ENCODE measurements around the gene CCDC172.
"Not testable (repeated sequence)": the region's sequence is repeated elsewhere in the genome, so short reads cannot be mapped to it uniquely, and the experiment has no call there.

Gene CCDC172

DNA sequence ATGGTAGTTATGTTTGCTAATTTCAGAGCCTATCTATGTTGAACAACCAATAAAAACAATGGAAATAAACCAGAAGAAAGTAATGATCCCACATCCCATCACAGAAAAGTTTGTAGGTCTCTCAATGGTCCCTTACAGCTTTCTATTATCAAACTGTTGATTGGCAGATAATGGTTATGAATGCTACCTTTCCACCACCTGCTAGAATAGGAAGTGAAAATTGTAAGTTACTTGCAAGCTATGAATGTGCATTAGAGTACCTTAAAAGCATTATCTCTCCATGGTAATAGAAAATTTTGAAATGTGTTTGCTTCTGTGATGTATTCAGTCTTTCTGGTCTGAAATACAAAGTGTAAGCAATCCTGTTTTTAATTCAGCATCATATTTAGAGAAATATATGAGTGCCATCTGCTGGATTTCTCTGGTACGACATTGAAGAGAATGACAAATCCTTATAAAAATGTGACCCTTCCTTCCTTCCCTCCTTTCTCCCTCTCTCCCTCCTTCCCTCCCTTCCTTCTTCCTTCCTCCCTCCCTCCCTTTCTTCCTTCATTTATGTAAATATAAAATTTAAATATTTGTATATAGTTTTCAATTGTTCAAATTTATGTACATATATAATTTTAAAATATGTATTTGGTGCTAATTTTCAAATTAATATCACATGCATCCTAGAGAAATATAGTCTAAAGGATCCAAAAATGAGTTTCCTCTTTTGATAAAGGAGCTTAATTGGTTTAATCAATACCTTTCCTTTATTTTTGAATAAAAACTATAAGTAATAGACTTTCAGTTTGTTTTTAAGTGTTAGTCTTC lies 62.0 kb downstream of the CCDC172 start:
- Histone ChIP-seq H3K4me3 (ENCODE audit: insufficient read depth, low read depth, low read length, poor library complexity, severe bottlenecking) (no peak overlapping the region), H3K36me3 (ENCODE audit: control insufficient read depth, insufficient read depth, low read length) (no peaks in the 10 kb centered on the region), H3K9me3 (ENCODE audit: control insufficient read depth, low read length) (no peaks in the 10 kb centered on the region), H3K27me3 (replicated peaks; ENCODE audit: control insufficient read depth, insufficient read depth, low read length, poor library complexity, severe bottlenecking) (no peaks in the 10 kb centered on the region), H3K27ac (ENCODE audit: insufficient read depth, low read length, poor library complexity, severe bottlenecking) (no peak overlapping the region), H3K4me1 (ENCODE audit: control insufficient read depth, insufficient read depth, low read length, poor library complexity, severe bottlenecking) (no peaks in the 10 kb centered on the region)
- DNase-seq = no peak

GRCh38 chr10:116393246-116393831 lies 69.1 kb downstream of the CCDC172 start:
- not testable (repeated sequence) for H3K4me1 ChIP-seq (ENCODE audit: control insufficient read depth, insufficient read depth, low read length, poor library complexity, severe bottlenecking); H3K27me3 ChIP-seq (replicated peaks; ENCODE audit: control insufficient read depth, insufficient read depth, low read length, poor library complexity, severe bottlenecking); H3K4me3 ChIP-seq (ENCODE audit: insufficient read depth, low read depth, low read length, poor library complexity, severe bottlenecking); H3K27ac ChIP-seq (ENCODE audit: insufficient read depth, low read length, poor library complexity, severe bottlenecking); H3K36me3 ChIP-seq (ENCODE audit: control insufficient read depth, insufficient read depth, low read length); DNase-seq; H3K9me3 ChIP-seq (ENCODE audit: control insufficient read depth, low read length)

- H3K9me3 ChIP-seq (ENCODE audit: control insufficient read depth, low read length) = no peaks in the 10 kb centered on the region
- H3K36me3 ChIP-seq (ENCODE audit: control insufficient read depth, insufficient read depth, low read length) = no peaks in the 10 kb centered on the region
- DNase-seq = no peak
- no peak overlapping the region for H3K4me3 ChIP-seq (ENCODE audit: insufficient read depth, low read depth, low read length, poor library complexity, severe bottlenecking)
- no peak overlapping the region for H3K27ac ChIP-seq (ENCODE audit: insufficient read depth, low read length, poor library complexity, severe bottlenecking)
- no peaks in the 10 kb centered on the region for H3K27me3 ChIP-seq (replicated peaks; ENCODE audit: control insufficient read depth, insufficient read depth, low read length, poor library complexity, severe bottlenecking)
- no peaks in the 10 kb centered on the region for H3K4me1 ChIP-seq (ENCODE audit: control insufficient read depth, insufficient read depth, low read length, poor library complexity, severe bottlenecking)
Observed at GRCh38 chr10:116395223-116395985, 71.2 kb downstream of the CCDC172 start.

GRCh38 chr10:116398224-116398623 lies 74.0 kb downstream of the CCDC172 start:
- H3K27ac ChIP-seq (ENCODE audit: insufficient read depth, low read length, poor library complexity, severe bottlenecking) = no peak overlapping the region
- no peak for DNase-seq
- no peaks in the 10 kb centered on the region for H3K9me3 ChIP-seq (ENCODE audit: control insufficient read depth, low read length)
- H3K4me3 ChIP-seq (ENCODE audit: insufficient read depth, low read depth, low read length, poor library complexity, severe bottlenecking) = no peak overlapping the region
- no peaks in the 10 kb centered on the region for H3K4me1 ChIP-seq (ENCODE audit: control insufficient read depth, insufficient read depth, low read length, poor library complexity, severe bottlenecking)
- no peaks in the 10 kb centered on the region for H3K27me3 ChIP-seq (replicated peaks; ENCODE audit: control insufficient read depth, insufficient read depth, low read length, poor library complexity, severe bottlenecking)
- no peaks in the 10 kb centered on the region for H3K36me3 ChIP-seq (ENCODE audit: control insufficient read depth, insufficient read depth, low read length)

DNA sequence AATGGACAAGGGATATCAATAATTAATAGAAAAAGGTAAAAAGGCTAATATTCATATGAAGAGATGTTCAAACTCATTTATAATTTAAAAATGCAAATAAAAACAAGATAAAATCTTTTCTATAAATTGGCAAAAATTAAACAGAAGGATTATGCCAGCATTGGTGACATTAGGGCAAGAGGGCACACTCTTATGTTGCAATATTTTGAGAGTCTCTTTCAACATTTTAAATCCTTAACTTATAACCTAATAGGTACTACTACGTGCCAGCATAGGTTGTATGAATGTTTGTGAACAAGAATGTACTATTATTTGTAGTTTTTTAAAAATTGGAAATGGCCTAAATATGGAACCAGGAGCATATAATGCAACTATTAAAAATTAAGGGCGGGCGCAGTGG lies 78.6 kb downstream of the CCDC172 start:
- Histone ChIP-seq H3K9me3 (ENCODE audit: control insufficient read depth, low read length) (no peaks in the 10 kb centered on the region), H3K4me1 (ENCODE audit: control insufficient read depth, insufficient read depth, low read length, poor library complexity, severe bottlenecking) (no peaks in the 10 kb centered on the region), H3K27me3 (replicated peaks; ENCODE audit: control insufficient read depth, insufficient read depth, low read length, poor library complexity, severe bottlenecking) (no peaks in the 10 kb centered on the region), H3K27ac (ENCODE audit: insufficient read depth, low read length, poor library complexity, severe bottlenecking) (no peak overlapping the region), H3K4me3 (ENCODE audit: insufficient read depth, low read depth, low read length, poor library complexity, severe bottlenecking) (no peak overlapping the region), H3K36me3 (ENCODE audit: control insufficient read depth, insufficient read depth, low read length) (no peaks in the 10 kb centered on the region)
- no peak for DNase-seq

DNA sequence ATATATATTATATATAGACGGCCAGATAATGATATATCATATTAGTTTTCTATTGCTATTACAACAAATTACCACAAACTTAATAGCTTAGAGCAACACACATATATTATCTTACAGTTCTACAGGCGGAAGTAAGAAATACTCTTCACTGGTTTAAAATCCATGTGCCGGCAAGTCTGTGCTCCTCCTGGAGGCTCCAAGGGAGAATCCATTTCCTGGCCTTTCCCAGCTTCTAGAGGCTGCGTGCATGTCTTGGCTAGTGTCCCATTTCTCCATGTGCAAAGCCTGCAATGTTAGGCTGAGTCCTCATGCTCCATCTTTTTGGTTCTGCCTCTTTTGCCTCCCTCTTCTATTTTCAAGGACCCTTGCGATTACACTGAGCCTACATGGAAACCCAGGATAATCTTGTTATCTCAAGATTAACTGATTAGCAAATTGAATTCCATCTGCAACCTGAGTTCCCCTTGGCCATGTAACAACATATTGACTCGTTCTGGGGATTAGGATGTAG lies 79.5 kb downstream of the CCDC172 start:
- H3K4me3 ChIP-seq (ENCODE audit: insufficient read depth, low read depth, low read length, poor library complexity, severe bottlenecking) = no peak overlapping the region
- H3K9me3 ChIP-seq (ENCODE audit: control insufficient read depth, low read length) = no peaks in the 10 kb centered on the region
- H3K36me3 ChIP-seq (ENCODE audit: control insufficient read depth, insufficient read depth, low read length) = no peaks in the 10 kb centered on the region
- H3K27ac ChIP-seq (ENCODE audit: insufficient read depth, low read length, poor library complexity, severe bottlenecking) = no peak overlapping the region
- H3K4me1 ChIP-seq (ENCODE audit: control insufficient read depth, insufficient read depth, low read length, poor library complexity, severe bottlenecking) = no peaks in the 10 kb centered on the region
- no peaks in the 10 kb centered on the region for H3K27me3 ChIP-seq (replicated peaks; ENCODE audit: control insufficient read depth, insufficient read depth, low read length, poor library complexity, severe bottlenecking)
- DNase-seq = no peak

GRCh38 chr10:116408719-116409118 lies 84.5 kb downstream of the CCDC172 start:
- Histone ChIP-seq H3K27me3 (replicated peaks; ENCODE audit: control insufficient read depth, insufficient read depth, low read length, poor library complexity, severe bottlenecking) (no peaks in the 10 kb centered on the region), H3K27ac (ENCODE audit: insufficient read depth, low read length, poor library complexity, severe bottlenecking) (no peak overlapping the region), H3K4me1 (ENCODE audit: control insufficient read depth, insufficient read depth, low read length, poor library complexity, severe bottlenecking) (no peaks in the 10 kb centered on the region), H3K36me3 (ENCODE audit: control insufficient read depth, insufficient read depth, low read length) (no peaks in the 10 kb centered on the region), H3K9me3 (ENCODE audit: control insufficient read depth, low read length) (no peaks in the 10 kb centered on the region), H3K4me3 (ENCODE audit: insufficient read depth, low read depth, low read length, poor library complexity, severe bottlenecking) (no peak overlapping the region)
- no peak for DNase-seq

DNA sequence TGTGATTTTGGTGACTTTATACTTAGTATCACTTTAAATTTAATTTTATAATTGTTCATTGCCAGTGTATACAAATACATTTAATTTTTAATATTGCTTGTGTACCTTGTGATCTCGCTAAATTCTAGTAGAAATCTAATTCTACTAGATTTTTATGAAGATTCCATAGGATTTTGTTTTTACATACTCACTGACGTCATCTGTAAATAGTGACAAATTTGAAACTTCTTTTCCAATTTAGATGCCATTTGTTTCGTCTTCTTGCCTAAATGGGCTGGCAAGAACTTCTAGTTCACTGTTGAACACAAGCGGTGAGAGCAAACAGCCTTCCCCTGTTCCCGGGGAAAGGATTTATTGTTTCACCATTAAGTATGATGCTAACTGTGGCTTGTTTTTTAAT lies 86.1 kb downstream of the CCDC172 start:
- H3K4me1 ChIP-seq (ENCODE audit: control insufficient read depth, insufficient read depth, low read length, poor library complexity, severe bottlenecking) = no peaks in the 10 kb centered on the region
- H3K4me3 ChIP-seq (ENCODE audit: insufficient read depth, low read depth, low read length, poor library complexity, severe bottlenecking) = no peak overlapping the region
- DNase-seq = no peak
- no peak overlapping the region for H3K27ac ChIP-seq (ENCODE audit: insufficient read depth, low read length, poor library complexity, severe bottlenecking)
- no peaks in the 10 kb centered on the region for H3K27me3 ChIP-seq (replicated peaks; ENCODE audit: control insufficient read depth, insufficient read depth, low read length, poor library complexity, severe bottlenecking)
- H3K36me3 ChIP-seq (ENCODE audit: control insufficient read depth, insufficient read depth, low read length) = no peaks in the 10 kb centered on the region
- H3K9me3 ChIP-seq (ENCODE audit: control insufficient read depth, low read length) = no peaks in the 10 kb centered on the region

DNA sequence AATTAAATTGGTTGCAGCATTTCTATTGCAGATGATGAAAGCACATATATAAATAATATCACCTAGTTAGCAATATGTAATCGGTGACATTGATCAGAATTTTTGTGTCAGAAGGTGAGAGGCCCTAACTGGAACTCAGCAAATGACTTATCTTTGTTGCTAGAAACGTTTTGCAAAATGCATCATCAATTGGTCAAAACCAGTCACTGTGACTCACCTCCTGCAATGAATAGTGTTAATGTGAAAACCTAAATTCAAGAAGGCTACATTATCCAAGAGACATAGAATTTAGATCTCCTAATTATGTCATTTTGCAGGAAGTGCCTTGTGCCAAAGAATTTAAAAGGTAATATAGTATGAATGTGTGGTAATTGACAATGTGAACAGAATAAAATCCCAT lies 93.6 kb downstream of the CCDC172 start:
- Histone ChIP-seq H3K27me3 (replicated peaks; ENCODE audit: control insufficient read depth, insufficient read depth, low read length, poor library complexity, severe bottlenecking) (no peaks in the 10 kb centered on the region), H3K4me1 (ENCODE audit: control insufficient read depth, insufficient read depth, low read length, poor library complexity, severe bottlenecking) (no peaks in the 10 kb centered on the region), H3K36me3 (ENCODE audit: control insufficient read depth, insufficient read depth, low read length) (no peaks in the 10 kb centered on the region), H3K27ac (ENCODE audit: insufficient read depth, low read length, poor library complexity, severe bottlenecking) (no peak overlapping the region), H3K4me3 (ENCODE audit: insufficient read depth, low read depth, low read length, poor library complexity, severe bottlenecking) (no peak overlapping the region), H3K9me3 (ENCODE audit: control insufficient read depth, low read length) (no peaks in the 10 kb centered on the region)
- DNase-seq = no peak

DNA sequence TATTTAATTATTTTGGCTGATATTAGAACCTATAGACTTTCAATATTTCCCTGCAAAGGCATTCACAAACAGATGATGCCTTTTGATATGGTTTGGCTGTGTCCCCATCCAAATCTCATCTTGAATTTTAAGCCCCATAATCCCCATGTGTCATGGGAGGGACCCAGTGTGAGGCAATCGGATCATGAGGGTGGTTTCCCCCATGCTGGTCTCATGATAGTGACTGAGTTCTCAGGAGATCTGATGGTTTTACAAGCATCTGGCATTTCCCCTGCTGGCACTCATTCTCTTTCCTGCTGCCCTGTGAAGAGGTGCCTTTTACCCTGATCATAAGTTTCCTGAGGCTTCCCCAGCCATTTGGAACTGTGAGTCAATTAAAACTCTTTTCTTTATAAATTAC lies 94.1 kb downstream of the CCDC172 start:
- Histone ChIP-seq H3K9me3 (ENCODE audit: control insufficient read depth, low read length) (no peaks in the 10 kb centered on the region), H3K4me3 (ENCODE audit: insufficient read depth, low read depth, low read length, poor library complexity, severe bottlenecking) (no peak overlapping the region), H3K36me3 (ENCODE audit: control insufficient read depth, insufficient read depth, low read length) (no peaks in the 10 kb centered on the region), H3K27me3 (replicated peaks; ENCODE audit: control insufficient read depth, insufficient read depth, low read length, poor library complexity, severe bottlenecking) (no peaks in the 10 kb centered on the region), H3K27ac (ENCODE audit: insufficient read depth, low read length, poor library complexity, severe bottlenecking) (no peak overlapping the region), H3K4me1 (ENCODE audit: control insufficient read depth, insufficient read depth, low read length, poor library complexity, severe bottlenecking) (no peaks in the 10 kb centered on the region)
- DNase-seq = no peak

Data from effector memory CD4-positive, alpha-beta T cell (primary cell).